ENCODE measurements around the gene RYR2.

Gene RYR2

DNA sequence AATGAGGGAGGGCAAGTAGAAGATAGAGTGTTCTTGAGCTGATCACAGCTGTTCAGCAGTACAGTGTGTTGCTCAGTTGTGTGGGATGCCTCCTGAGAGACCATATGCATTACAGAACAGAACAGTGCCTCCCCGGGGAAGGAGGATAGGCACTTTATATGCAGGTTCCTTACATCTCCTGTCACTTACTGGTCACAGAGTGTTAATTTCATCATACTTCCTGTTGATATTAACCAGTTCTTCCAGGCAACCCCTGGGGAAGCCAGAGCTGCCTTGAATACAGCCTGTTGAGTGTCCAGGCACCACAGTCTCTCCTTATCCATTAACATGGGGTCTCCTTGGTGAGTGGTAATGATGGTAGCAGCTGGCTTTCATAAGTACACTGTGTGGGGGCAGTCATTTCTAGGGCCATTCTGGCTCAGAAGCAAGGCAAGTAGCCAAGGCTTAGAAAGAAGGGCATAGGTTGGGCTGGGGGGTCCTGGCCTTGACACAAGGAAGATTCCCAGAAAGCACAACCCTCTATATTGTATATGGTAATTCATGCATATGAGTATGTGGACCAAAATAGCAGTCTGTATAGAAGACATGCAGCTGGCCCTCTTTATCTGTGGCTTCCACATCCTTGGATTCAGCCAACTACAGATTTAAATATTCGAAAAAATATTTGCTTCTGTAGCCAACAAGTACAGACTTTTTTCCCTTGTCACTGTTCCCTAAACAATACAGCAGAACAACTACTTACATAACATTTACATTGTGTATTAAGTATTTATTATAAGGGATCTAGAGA, 706.4 kb downstream of the RYR2 start:
- TF ChIP-seq, protein P1, sequence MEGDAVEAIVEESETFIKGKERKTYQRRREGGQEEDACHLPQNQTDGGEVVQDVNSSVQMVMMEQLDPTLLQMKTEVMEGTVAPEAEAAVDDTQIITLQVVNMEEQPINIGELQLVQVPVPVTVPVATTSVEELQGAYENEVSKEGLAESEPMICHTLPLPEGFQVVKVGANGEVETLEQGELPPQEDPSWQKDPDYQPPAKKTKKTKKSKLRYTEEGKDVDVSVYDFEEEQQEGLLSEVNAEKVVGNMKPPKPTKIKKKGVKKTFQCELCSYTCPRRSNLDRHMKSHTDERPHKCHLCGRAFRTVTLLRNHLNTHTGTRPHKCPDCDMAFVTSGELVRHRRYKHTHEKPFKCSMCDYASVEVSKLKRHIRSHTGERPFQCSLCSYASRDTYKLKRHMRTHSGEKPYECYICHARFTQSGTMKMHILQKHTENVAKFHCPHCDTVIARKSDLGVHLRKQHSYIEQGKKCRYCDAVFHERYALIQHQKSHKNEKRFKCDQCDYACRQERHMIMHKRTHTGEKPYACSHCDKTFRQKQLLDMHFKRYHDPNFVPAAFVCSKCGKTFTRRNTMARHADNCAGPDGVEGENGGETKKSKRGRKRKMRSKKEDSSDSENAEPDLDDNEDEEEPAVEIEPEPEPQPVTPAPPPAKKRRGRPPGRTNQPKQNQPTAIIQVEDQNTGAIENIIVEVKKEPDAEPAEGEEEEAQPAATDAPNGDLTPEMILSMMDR (IDR thresholded peaks at IDR 0.05; ENCODE audit: borderline replicate concordance, control extremely low read depth, extremely low read depth, insufficient read depth, missing control alignments), result no peak
- DNase-seq (ENCODE audit: low spot score), result no peak
- in situ Hi-C loops (cut with MboI; ENCODE audit: low sequenced_read_pairs, unreplicated experiment), result no loop called here

DNA sequence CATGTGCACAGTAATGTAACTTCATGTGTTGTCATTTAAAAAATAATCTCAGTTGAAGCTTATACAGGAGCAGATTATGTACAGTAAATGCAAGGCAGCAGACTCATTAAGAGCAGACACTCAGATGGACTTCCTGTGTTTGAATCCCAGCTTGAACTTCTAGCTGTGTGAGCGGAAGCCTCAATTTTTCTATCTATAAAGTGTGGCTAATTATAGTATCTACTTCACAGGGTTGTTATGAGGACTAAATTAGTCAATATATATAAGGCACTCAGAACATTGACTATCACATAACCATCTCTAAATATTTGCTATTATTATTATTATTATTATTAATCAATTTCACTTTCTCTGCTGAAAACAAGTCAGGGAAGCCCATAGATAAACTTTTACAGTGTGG, 707.1 kb downstream of the RYR2 start:
- in situ Hi-C loops (cut with MboI; ENCODE audit: low sequenced_read_pairs, unreplicated experiment), result no loop called here
- no peak for DNase-seq (ENCODE audit: low spot score)
- TF ChIP-seq, protein P1 (IDR thresholded peaks at IDR 0.05; ENCODE audit: borderline replicate concordance, control extremely low read depth, extremely low read depth, insufficient read depth, missing control alignments), result no peak

DNA sequence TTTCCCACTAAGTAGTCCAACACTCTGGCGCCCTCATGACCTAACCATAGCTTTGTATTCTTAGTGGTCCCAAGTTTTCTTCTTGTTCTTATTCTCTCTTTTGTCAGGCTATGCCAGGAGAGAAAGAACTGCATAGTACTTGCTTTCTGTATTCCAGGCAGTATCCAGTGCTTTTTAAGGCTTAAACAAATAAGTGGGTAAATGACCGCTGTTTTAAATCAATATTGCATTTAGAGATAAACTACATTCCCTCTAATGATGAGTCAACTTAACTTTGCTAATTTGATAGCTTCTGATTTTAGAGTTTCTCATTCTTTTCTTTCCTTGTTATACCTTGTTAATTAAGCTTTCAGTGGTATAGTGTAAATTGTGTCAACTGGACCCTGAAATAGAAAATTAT, 709.1 kb downstream of the RYR2 start:
- in situ Hi-C loops (cut with MboI; ENCODE audit: low sequenced_read_pairs, unreplicated experiment), result no loop called here
- DNase-seq (ENCODE audit: low spot score), result no peak
- TF ChIP-seq, protein P1 (IDR thresholded peaks at IDR 0.05; ENCODE audit: borderline replicate concordance, control extremely low read depth, extremely low read depth, insufficient read depth, missing control alignments), result no peak

DNA sequence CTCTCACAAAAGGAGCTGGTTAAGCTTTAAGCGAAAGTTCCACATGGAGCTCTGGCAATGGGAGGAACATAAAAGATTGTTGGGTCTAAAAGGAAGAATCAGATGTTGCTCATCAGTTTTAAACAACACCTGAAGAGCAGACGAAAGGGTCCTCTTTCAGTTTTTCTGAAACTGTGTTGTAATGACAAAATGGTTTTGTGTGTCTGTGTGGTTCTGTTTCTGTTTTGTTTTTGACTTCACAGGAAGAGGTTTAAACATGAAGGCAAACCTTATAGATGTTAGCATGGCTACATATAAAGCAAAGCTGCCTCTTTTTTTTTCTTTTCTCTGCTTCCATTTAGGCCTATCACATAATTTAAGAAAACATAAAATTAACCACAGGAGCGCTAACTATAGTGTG, 712.6 kb downstream of the RYR2 start:
- DNase-seq (ENCODE audit: low spot score), result no peak
- in situ Hi-C loops (cut with MboI; ENCODE audit: low sequenced_read_pairs, unreplicated experiment), result no loop called here
- TF ChIP-seq, protein P1 (IDR thresholded peaks at IDR 0.05; ENCODE audit: borderline replicate concordance, control extremely low read depth, extremely low read depth, insufficient read depth, missing control alignments), result no peak

DNA sequence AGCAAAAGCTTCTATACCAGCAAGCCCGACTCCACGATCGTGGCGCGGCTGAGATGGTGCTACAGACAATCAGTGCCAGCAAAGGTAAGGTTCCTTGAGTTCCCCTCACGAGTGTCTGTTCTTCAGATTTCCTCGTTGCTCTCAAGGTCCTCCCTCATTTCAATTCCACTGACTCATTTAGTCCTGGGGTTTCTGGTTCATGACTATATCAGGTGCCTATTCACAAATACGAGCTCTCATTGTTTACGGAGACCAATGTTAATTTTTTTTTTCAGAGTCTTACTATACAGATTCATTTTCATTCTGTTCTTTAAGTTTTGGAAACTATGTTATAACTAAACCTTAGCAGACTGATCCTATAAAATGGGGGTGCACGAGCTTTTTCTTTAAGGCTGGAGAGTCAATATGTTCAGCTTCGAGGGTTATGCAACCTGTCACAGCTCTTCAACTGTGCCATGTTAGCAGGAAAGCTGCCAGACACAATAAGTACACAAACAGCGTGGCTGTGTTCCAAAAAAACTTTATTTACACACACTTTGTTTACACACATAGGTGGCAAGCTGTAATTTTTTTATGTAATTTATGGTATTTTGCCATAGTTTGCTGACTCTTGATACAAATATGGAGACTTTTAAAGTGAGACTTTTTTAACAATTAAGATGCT, 714.5 kb downstream of the RYR2 start:
- in situ Hi-C loops (cut with MboI; ENCODE audit: low sequenced_read_pairs, unreplicated experiment), result no loop called here
- TF ChIP-seq, protein P1 (IDR thresholded peaks at IDR 0.05; ENCODE audit: borderline replicate concordance, control extremely low read depth, extremely low read depth, insufficient read depth, missing control alignments), result no peak
- no peak for DNase-seq (ENCODE audit: low spot score)

DNA sequence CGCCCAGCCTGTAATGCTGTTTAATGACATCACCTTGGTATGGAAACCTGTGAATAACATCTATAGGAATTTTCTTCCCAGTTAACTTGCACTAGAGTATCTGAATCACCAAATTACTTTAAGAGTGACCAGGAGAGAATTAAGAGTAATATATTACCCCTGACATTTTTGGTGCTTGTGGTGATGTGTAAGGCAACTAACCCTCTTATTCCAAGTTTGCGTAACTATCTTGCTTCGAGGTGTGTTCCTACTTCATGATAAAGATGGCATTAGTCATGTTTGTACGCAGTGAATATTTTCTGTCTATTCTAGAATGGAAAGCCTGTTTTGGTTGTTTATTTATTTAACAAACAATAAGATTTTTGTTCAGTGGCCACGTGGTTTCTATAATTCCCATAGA, 717.4 kb downstream of the RYR2 start:
- no peak for DNase-seq (ENCODE audit: low spot score)
- in situ Hi-C loops (cut with MboI; ENCODE audit: low sequenced_read_pairs, unreplicated experiment), result no loop called here
- TF ChIP-seq, protein P1 (IDR thresholded peaks at IDR 0.05; ENCODE audit: borderline replicate concordance, control extremely low read depth, extremely low read depth, insufficient read depth, missing control alignments), result no peak
